Esophagus muscularis mucosa (tissue), 4 donors: ENCODE results near the gene ZNF366. TPM values are rescaled to one million over a fixed set of nuclear protein-coding genes. Genes with fewer than 3 reads are reported as not detected.

ENCODE experiments used
- DNase-seq: peaks from one replicate; pipeline ENCODE4 v3.0.0-alpha.2; 2017; ENCODE audit errors: extremely low spot score
- H3K27ac ChIP-seq, 4 donors: fragments of 200-600 bp; sonication (generic); replicated peaks in 1 of 4; 1 replicate in 3 of 4; 2 replicates in 1 of 4; pipeline ENCODE4 v1.5.1; 2016 to 2019; ENCODE audit warnings: mild to moderate bottlenecking in 1 of 4
- H3K27me3 ChIP-seq, 4 donors: fragments of 200-600 bp; sonication (generic); one replicate each; pipeline versions ENCODE4 v1.5.1 to v1.6.0; 2016 to 2019
- H3K36me3 ChIP-seq, 4 donors: fragments of 200-600 bp; sonication (generic); one replicate each; pipeline ENCODE4 v1.5.1; 2016 to 2019
- H3K4me1 ChIP-seq, 4 donors: fragments of 200-600 bp; sonication (generic); one replicate each; pipeline ENCODE4 v1.5.1; 2016 to 2019
- H3K4me3 ChIP-seq, 4 donors: fragments of 200-600 bp; sonication (generic); 1 replicate in 2 of 4; 2 replicates in 2 of 4; pipeline ENCODE4 v1.5.1; 2016 to 2019; ENCODE audit warnings: mild to moderate bottlenecking in 4 of 4, moderate library complexity in 1 of 4
- H3K9me3 ChIP-seq, 4 donors: fragments of 200-600 bp; sonication (generic); 1 replicate in 3 of 4; 2 replicates in 1 of 4; pipeline ENCODE4 v1.5.1; 2016 to 2019
- CTCF ChIP-seq, 3 experiments: fragments of 200-600 bp in 2 of 3; fragments of 450-650 bp in 1 of 3; sonication (generic) in 2 of 3; IDR thresholded peaks; one replicate each; pipeline ENCODE4 v1.5.1; 2017 to 2019; ENCODE audit warnings: antibody characterized with exemption in 3 of 3, mild to moderate bottlenecking in 2 of 3, moderate library complexity in 1 of 3
- EP300 ChIP-seq: sonication (generic); formaldehyde crosslinking; IDR thresholded peaks from one replicate; pipeline ENCODE4 v1.6.1; 2017; ENCODE audit warnings: antibody characterized with exemption
- POLR2A ChIP-seq: fragments of 450-650 bp; IDR thresholded peaks from one replicate; pipeline ENCODE4 v1.6.1; 2017; ENCODE audit warnings: antibody characterized with exemption, moderate library complexity, mild to moderate bottlenecking, low read depth
- POLR2AphosphoS5 ChIP-seq, 2 donors: sonication (generic); formaldehyde crosslinking; IDR thresholded peaks; one replicate each; pipeline ENCODE4 v1.6.1; 2017; ENCODE audit warnings: antibody characterized with exemption in 2 of 2
- WGBS: methylation state at CpG from one replicate; pipeline ENCODE4 v1.1.5; 2018; 5-methylcytosine and 5-hydroxymethylcytosine counted together
- intact Hi-C: fragments of 100-400 bp; cut with DNase I; formaldehyde crosslinking; loops from one replicate; pipeline ENCODE4 v1.15.1; 2023
- total RNA-seq, 4 donors: library from RNA; depleted of rRNA; stranded (reverse); fragments of >200 nt; gene quantifications; one replicate each; pipeline versions ENCODE4 v1.1.0 to v1.2.1, GENCODE V29; 2016

The ZNF366 gene
- total RNA-seq, 4 donors from 2014 or later, result 3.1 to 11.1 (median 5.0) TPM

- Histone ChIP-seq H3K9me3 (no peaks in the 10 kb centered on the region), H3K4me1 (peaks cover 27 to 46% (median 40%) of the 10 kb centered on the region in 4 donors), H3K36me3 (no peaks in the 10 kb centered on the region), H3K4me3 (no peak overlapping the region), H3K27me3 (no peaks in the 10 kb centered on the region), H3K27ac (peak overlapping the region; percentile 36 to 63 (median 46))
- WGBS, result 41% methylated on average over 8 of the region's 8 CpGs
- TF ChIP-seq CTCF (IDR thresholded peaks at IDR 0.05) (no peak), POLR2A (no peak), EP300 (no peak), POLR2AphosphoS5 (IDR thresholded peaks at IDR 0.05) (no peak)
- intact Hi-C loops, result no loop called here
- peak; percentile 89 for DNase-seq
These were observed 3.5 kb upstream of the ZNF366 start for GRCh38 chr5:72510610-72511181.

GRCh38 chr5:72509401-72509800 is 2.2 kb upstream of the ZNF366 start:
- Histone ChIP-seq H3K27ac (peak overlapping the region; percentile 42 to 63 (median 51)), H3K4me1 (peaks cover 32 to 47% (median 40%) of the 10 kb centered on the region in 4 donors), H3K36me3 (no peaks in the 10 kb centered on the region), H3K9me3 (no peaks in the 10 kb centered on the region), H3K27me3 (no peaks in the 10 kb centered on the region), H3K4me3 (no peak overlapping the region)
- WGBS, result 70% methylated on average over 5 of the region's 7 CpGs
- DNase-seq, result peak; percentile 19
- TF ChIP-seq CTCF (IDR thresholded peaks at IDR 0.05) (no peak), POLR2A (no peak), EP300 (no peak), POLR2AphosphoS5 (IDR thresholded peaks at IDR 0.05) (no peak)
- intact Hi-C loops, result no loop called here

- H3K9me3 ChIP-seq, result no peaks in the 10 kb centered on the region
- TF ChIP-seq EP300 (no peak), POLR2AphosphoS5 (IDR thresholded peaks at IDR 0.05) (no peak), POLR2A (no peak), CTCF (IDR thresholded peaks at IDR 0.05) (no peak)
- peaks cover 34 to 52% (median 40%) of the 10 kb centered on the region in 4 donors for H3K4me1 ChIP-seq
- peak overlapping the region; percentile 46 to 63 (median 51) for H3K27ac ChIP-seq
- intact Hi-C loops, result no loop called here
- DNase-seq, result peak; percentile 62
- no peak overlapping the region for H3K4me3 ChIP-seq
- H3K27me3 ChIP-seq, result no peaks in the 10 kb centered on the region
- WGBS, result 88% methylated on average over 8 of the region's 8 CpGs
- no peaks in the 10 kb centered on the region for H3K36me3 ChIP-seq
These were observed 1.3 kb upstream of the ZNF366 start for GRCh38 chr5:72508241-72509170.

GRCh38 chr5:72507907-72508238 is 663 bp upstream of the ZNF366 start:
- WGBS, result 61% methylated on average over 5 of the region's 5 CpGs
- TF ChIP-seq CTCF (IDR thresholded peaks at IDR 0.05) (no peak), EP300 (no peak), POLR2AphosphoS5 (IDR thresholded peaks at IDR 0.05) (no peak), POLR2A (no peak)
- Histone ChIP-seq H3K4me3 (no peak overlapping the region), H3K27ac (peak overlapping the region; percentile 28 to 63 (median 38)), H3K27me3 (no peaks in the 10 kb centered on the region), H3K9me3 (no peaks in the 10 kb centered on the region), H3K36me3 (no peaks in the 10 kb centered on the region), H3K4me1 (peaks cover 34 to 52% (median 40%) of the 10 kb centered on the region in 4 donors)
- DNase-seq, result no peak
- intact Hi-C loops, result no loop called here
